HG03095 (cell line): ENCODE measurements around the gene LSAMP.

Experiments used
- ATAC-seq: cut with Tn5 transposase; IDR thresholded peaks from one replicate; pipeline ENCODE4 v1.9.1; 2021; ENCODE audit warnings: moderate library complexity; ENCODE audit not compliant: unreplicated experiment

The LSAMP gene

DNA sequence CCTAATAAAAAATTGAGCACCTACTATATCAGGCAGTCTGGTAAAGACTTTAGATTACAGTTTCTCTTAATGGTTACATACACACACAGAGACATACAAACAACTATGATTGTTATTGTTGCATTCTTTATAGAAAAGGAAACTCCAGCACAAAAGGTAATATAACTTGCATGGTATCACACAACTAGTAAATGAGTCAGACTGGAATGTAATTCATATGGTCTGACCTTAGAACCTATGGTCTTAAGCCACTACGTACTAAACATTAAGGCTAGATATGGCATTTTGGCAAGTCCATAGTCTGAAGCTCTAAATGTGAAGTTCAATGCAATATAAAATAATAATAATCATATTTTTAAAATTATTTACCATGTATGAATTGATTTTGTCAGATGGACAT, 380.6 kb downstream of the LSAMP start:
- ATAC-seq, result no peak

DNA sequence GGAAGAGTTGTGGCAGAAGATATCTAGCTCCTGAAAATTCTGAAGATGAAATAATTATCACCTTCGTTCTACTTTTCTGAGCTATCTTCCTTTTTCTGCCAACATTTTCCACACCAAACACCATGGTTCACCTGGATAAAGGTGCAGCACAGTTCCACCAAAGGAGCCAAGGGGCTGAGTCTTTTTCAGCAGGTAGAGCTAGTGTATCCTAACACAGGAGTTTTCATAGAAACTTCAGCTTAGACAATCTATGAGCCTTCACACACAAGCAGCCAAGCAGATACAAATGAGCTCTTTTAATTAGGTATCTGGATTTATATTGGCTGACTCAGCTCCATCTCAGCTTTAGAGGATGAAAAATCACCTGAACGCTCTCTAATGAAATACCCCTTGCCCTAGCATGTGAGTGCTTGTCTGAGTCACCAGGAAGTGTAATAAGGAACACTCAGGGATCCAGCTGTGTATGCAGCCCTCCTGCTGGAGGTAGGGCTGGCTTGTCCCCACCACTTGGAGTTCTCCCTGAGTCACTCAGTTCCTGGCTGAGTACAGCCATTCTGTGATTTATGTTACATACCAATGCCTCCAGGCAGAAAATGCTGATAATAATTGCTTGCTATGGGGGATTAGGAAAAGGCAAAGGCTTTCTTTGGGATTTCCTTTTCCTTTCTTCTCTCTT, 385.7 kb downstream of the LSAMP start:
- ATAC-seq, result no peak

DNA sequence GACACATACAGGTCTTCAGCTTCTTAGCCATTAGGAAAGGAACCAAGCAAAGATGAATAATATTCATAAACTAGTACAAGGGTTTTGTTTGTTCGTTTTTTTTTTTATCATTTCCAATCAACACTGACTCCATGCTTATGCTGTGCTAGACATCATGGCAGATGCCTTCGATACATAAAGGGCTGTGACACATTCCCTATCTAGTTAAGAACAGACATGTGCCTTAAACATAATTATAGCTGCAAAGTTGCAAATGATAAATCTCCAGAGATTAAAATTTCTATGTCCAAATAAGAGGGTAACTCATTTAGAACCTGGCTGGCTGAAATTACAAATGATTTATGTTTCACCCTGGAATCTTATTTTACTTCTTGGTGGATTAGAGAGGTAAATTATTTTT, 386.4 kb downstream of the LSAMP start:
- no peak for ATAC-seq

DNA sequence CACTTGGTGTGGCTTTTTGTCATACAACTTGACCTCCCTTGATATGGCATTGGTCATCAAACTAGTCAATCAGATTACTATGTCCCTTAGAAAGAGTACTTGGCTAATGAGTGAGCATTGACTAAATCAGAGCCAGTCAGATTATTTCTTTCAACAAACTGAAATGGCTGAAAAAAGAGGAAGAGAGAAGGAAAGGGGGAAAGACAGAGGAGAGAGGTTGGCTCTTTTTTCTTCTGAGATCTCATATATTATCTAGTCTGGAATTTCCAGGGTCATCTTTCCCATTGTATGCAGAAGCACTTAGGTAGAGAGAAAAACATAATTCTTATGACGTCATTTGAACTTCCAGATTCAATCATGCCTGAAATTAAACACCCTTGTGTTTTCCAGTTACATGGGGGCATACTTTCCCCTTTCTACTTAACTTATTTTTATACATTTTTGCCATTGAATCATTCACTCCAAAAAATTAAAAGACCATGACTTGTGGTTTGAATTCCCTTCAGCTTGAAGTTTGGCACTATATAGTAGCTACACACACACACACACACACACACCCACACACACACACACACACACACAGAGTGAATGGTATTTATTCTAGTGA, 387.8 kb downstream of the LSAMP start:
- no peak for ATAC-seq

DNA sequence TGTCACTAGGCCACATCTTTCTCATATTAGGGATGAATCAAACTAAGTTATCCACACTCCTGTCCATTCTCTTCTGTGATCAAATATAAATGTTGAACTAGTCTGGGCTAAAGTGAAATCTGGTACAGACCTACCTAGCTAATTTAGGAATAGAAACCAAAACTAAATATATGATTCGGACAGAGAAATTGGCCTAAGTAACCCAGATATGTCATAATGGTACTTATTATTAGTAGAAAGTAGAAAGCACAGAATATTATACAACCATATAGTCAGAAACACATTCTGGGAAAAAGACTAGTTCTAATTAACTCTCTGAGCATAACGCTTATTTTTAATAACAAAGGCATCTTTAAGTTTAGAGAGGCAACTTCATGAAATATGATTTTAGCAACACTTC, 389.0 kb downstream of the LSAMP start:
- peak; percentile 82 for ATAC-seq

DNA sequence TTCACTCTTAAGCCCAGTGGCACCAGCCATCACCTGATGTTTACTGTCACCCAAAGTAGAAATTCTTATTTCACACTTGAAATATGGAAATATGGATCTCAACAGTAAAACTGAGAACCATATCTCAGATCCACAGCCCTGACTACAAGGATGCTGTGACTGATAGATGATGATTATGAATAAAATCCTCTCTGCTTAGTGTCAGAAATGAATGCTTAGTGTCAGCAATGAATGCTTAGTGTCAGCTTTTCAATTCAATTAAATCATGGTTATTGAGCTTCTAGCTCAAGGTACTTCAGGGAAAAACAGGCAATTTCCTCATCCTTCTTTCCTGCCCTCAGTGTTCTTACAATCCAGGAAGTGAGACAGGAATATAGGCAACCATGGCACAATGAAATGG, 392.3 kb downstream of the LSAMP start:
- no peak for ATAC-seq

DNA sequence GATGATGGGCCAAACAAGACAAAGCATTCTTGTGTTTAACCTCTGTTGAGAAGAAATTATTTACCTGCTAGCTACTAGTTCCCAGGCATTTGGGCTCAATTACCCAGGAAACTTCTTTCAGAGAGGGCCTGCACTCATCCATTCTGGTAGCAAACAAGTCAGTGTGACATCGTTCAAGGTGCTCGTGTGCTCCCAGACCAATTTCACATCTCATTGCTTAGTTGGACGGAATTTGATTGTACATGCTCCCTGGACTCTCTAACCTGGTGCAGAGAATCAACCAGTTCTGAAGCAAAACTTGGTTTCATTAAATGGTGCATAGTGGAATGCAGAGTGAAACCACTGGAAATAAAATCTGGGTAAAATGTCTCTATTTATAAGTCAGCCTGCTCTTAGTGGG, 392.7 kb downstream of the LSAMP start:
- no peak for ATAC-seq

DNA sequence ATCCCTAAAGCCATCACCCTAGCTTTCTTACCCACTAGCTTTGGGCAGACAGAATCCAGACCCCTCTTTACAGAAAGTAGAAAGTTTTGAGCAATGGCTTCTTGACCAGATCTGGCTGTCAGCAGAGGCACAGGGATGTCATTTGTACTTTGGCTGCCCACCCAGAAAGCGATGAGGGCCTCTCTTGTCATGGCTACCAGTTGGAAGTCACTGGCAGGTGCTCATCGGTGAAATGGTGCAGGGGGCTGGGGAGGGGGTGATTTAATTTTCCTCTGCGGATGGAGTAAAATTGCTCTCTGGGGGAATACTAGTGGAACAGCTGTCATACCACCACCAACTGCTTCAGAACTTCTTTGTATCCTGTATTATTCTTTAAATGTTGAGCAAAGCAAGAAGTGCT, 393.7 kb downstream of the LSAMP start:
- no peak for ATAC-seq

DNA sequence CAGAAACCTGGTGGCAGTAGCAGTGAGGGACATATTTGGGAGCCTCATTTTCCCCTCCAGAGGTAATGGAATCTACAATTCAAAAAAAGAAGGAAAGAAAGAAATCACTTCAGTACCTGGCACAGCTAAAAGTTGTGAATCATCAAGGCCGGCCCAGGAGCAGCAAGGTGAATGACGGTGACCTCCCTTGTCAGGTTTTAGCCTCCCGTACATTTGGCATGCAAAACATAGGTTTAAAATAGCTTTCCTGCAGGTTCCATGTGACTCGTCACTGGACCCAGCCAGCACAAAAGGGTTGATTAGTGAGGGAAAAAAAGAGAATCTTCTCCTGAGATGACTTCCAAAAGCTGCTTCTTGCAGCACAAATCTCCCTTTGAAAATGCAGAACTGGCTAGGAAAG, 394.2 kb downstream of the LSAMP start:
- ATAC-seq, result peak; percentile 61

DNA sequence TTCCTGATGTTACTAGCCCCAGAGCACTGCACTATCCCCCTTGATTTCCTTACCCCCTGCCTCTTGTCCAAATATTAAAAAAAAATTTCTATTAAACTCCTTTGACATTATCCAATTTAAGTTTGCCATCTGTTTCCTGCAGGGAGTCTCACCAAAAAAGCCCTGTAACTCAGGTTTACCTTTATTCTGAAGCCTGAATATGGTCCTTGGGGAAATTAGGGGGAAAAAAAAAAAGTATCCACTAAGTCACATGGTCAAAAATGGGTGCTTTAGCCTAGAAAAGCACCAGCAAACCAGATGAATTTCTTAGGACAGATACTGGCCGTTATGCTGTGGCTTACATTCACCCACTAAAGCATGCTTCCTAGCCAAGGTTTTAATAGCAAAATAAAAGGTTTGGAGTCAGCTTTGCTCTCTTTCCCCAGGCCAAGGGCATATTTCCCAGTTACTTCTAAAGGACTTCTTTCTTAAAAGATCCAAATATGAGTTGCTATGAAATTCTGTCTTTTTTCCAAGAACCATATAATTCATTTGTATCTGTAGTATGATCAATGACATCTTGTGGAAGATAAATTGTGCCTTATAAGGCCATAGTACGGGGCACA, 394.9 kb downstream of the LSAMP start:
- no peak for ATAC-seq

DNA sequence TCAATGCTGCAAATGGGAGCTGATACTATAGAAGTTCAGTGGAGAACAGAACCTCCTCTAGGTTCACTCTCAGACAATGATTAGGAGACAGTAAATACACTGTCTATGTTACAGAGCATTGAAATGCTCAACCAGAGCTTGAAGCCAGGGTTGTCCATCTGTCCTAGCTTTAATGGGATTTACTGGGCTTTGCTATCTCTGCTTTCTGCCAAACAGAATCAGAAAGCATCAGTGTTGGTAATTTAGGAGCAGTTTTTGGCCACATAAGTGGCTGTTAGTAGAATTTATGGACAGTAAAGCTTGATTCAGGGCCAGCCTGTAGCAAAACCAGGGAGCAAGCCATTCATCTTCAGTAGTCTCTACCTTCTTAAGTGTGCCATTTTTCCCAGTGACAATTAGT, 396.3 kb downstream of the LSAMP start:
- no peak for ATAC-seq

DNA sequence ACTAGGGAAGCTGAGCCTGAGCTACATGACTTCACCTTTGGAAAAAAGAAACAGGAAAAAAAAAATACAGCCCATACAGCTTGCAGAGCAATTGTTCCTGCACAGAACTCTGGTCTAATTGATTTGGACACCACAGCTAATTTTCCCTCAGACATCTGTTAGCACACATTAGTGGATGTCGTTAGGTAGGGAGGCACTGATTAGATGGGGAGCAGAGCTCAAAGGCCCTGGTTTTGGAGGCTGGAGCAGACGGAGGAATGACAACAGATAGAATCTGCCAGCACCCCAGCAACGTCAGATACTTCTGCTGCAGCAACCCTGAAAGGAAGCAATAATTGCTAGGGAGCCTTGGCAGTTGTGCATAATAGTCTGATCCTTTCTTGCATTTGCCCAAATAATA, 398.9 kb downstream of the LSAMP start:
- no peak for ATAC-seq

DNA sequence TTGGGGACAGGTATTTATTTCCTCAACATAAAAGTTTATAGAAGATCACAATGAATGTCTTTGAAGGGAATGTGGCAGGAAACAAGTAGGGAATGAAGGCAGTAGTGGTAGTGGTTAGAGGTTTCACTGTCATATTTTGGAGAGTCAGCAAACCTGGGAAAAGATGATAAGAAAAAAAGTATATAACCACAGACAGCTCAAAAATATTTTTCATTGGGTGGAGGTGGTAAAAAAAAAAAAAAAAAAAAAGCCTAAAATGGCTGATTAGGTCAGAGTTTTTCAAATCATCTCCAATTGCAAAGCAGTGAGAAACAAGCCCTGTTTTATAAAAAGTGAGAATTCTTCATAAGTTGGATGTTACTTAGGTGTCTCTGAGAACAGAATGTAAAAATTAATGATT, 400.0 kb downstream of the LSAMP start:
- no peak for ATAC-seq

DNA sequence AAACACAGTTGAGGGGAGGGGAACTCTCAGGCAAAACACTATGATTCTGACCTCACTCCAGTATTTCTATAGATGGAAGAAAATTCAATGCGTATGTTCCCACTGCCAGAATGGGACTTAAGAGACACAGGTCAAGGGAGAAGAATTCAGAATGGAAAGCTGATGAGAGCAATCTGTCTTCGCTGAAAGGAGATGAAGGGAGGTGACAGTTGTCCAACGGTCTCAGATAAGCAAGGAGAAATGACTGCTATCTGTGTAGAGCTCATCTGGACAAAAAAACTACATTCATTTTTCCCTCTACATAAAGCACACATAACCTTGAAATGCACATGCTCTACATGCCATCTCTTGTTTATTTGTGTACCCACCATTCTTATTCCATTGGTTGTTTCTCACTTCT, 405.1 kb downstream of the LSAMP start:
- no peak for ATAC-seq

DNA sequence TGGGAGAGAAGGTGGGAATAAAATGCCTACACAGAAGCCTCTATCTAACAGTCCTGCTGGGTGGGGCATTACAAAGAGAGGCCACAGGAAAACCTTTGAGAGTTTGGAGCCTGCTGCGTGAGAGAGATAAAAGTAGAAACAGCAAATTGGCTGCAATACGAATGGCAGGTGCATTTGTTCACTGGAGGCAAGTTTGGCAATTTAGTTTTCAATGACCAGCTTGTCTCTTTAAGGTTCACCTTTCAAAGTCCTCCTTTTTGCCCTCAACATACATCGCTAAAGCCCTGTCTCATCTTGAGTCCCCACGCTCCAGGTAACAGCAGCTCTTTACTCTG, 405.7 kb downstream of the LSAMP start:
- ATAC-seq, result no peak

DNA sequence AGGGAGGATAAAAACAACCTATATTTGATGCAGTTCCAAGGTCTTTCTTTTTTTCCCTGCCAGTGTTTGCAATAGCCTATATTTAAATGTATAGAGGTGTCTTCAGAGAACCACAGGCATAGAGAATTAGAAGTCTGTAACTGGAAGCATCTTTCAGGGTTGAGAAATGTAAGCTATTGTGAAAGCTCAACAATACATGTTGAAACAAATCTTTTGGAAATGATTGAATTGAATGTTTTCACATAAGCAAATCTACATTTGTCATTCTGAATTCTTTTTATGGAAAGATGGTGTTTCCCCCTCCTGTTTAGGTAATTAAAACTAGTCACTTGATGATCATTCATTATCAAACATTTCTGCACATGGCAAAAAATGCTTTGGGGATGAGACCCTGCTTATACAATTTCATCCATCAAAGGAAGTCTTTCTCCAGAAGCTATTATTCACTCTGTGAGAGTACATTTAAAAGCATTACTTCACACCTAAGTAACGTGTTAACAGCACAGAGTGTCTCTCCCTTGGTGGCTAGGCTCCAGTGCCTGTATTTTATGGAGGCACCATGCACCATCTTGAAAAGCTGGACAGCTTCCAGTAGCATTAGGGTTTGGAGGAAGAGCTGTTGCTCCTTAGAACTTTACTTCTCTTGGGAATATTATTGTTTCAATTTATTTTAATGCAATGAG, 406.2 kb downstream of the LSAMP start:
- ATAC-seq, result no peak

DNA sequence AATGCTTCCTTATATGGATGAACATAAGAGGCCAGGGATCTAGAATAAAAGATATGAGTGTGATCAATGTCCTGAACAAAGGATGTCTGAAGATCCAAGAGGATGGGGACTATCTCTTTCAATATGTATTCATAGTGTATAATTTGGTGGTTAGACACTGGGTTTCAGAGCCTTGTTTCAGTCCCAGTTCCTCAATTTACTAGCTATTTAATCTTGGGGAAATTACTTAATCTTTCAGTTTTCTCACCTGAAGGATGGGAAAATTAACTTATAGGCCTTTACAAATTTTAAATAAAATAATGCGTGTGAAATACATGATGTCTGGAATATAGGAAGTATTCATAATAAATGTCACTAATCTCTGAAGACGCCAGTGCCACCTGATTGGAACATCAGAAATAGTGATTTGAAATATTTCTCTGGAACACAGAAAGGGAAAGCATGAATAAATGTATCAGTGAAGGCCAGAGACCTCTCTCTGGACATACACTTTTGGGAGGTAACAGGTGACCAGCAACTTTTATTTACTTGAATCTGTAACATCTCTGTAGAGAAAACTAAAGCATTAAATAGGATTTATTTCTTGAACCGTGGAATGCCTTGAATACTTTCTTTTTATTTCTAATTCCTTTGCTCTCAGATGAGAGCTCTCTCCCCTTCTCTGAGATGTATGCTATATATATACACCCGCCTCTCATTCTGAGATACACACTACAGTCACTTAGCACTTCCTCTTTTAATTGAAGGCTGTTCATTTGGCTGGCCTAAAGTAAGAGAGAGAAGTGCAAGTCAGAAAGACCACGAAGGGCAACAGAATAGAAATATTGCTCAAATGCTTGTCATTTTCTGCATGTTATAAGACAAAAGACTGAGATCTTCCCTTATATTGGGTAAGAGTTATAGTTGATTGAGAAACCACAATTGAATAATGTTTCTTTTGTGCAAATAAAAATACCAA, 407.1 kb downstream of the LSAMP start:
- peak; percentile 99 for ATAC-seq

DNA sequence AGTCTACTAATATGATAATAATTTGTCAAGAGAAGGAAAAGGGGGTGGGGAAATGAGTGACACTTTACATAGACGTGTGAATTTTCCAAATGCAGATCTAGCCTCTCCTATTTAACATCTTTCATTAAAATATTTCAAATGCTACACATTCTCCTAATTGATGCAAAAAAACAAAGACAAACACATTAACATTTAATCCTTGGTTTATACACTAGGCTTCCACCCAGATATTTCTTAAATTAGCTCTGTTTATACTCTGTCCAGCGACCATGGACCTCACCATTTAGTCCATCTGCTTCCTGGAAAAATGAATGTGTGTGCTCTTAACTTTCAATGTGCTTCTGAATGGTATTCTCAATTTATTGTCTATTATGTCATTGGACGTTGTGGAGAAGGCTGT, 409.9 kb downstream of the LSAMP start:
- no peak for ATAC-seq

DNA sequence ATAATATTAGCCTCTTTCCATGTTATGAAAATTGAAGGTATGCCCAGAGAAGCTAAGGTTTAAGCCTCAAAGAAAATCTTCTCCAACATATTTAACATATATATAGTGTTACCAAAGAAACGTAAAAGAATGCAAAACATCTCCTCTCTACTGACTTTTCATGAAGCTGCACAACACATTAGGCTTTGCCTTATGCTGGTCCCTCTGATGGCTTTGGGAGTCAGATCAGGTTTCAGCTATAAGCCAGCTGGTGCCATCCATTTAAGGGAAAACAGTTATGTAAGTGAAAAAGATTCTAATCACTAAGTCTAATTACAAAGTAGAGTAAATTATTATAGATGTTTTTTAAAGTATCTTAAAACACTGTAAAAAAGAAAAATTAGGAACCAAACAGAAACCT, 410.5 kb downstream of the LSAMP start:
- ATAC-seq, result no peak

DNA sequence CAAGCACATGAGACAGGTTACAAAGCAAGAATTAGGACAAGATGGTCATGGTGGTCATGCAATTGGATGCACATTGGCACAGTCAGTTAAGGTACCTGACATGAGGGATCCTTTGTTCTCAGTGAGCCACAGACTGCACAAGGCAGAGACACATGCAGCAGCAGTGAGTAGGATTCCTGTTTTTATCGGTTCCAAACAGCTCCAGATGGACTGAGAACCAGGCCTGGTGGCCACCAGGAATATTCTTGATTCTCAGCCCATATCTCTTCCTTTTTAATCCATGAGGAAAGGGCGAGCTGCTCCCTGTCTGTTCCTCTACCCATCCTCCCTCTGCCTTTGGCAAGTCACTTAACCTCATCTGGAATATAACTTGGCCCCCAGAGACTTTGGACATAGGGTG, 411.2 kb downstream of the LSAMP start:
- ATAC-seq, result no peak

DNA sequence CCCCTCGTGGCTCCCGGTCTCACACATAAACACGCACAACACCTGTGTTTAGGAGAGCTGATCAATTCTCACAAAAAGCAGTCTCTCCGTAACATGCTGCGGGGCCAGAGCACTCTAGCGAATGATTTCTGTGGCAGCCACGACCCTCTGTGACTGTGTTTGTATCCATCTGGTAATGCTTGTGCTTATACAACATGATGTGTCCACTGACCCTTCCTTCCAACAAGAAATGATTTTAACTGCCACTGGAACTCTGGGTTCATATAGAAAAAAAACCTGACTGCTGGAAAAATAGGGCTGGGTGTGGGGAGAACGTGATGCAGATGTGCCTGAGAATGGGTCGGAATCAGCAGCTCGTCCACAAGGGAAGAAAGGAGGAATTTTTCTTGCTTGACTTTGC, 411.8 kb downstream of the LSAMP start:
- no peak for ATAC-seq
